Measurements from ENCODE around the gene FKBP5.
"Not testable (repeated sequence)": the region's sequence is repeated elsewhere in the genome, so short reads cannot be mapped to it uniquely, and the experiment has no call there.

Gene FKBP5

DNA sequence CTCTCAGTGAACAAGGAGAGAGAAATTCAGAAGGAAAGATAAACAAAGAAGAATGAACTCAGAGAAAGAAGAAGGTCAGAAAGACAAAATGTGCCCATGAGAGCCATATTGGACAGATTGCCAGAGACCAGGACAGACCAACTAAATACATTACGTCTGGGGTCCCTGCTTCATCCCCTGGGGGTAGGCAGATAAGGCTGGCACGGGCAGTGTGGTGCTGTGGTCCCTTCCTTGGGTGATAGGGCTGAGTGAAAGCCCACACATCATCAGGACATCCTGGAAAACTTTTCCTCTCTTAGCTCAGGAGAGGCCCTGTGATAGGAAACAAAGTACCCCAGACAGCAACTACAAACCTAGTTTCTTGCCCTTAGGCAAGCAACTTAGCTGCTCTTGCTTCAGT is 34.9 kb upstream of the FKBP5 start:
- no peak for DNase-seq

DNA sequence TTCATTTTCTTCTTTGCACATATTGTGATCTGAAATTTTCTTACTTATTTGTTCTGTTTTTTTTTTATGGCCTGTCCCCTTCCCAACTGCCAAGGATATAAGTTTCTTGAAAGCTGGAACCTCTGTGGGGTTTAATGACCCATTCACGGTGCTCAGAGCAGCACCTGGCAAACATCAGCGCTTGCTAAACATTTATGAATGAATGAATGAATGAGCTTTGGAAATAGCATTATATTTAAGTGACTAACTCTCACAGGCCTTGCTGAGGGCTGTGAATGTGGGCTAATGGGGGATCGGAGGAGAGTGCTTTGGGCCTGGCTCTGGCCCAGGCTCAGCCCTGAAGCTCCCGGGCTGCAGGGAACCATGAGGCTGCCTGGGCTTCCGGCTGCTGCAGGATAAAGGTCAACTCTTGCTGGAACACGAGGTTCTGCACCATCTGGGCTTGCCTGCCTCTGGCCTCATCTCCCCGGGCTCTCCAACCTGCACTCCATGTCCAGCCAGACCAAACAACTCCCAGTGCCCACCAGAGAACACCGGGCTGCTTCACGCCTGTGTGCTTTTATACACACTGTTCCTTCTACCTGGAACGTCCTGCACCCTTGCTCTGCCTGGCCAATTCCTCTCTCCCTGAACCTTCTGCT is 33.5 kb upstream of the FKBP5 start:
- DNase-seq, result no peak

DNA sequence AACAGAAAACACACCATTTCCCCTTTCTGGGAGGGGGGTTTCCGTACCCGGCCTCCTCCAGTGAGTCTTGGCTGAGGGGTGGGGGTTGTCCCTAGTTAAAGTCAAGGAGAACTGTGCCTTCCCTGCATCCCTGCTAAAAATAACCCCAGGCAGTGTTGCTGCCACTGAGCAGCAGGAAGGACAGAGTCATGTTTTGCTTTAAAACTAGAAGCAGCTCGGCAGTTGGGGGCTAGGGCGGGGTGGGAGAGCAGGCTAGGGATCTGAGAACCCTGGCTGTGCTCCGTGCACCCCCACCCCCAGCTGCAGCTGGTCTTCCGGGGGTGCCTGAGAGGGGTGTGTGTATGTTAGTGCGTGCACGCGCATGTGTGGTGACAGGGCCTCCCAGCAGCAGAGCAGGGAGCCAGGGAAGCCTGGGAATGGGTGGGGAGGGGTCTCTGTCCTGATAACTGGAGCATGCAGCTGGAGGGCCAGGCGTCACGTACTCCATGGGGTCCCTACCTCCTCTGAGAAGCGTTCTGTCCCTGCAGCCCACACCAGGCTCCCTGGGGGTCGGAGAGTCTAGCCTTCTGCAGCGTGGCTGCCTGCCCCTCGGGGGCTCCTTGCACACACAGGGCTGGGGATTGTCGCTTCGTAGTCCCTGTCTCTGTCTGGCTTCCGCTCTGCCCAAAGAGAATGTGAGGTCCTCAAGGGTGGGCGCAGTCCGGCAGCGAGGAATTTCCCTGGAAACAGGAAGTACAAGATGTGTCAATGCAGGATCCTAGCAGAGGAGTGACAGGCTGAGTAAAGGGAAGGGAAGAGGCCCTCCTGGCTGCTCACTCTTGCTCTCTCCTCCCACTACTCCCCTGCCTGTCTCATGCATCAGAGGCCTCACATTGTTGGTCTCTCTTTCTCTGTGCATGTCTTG is 31.4 kb upstream of the FKBP5 start:
- peak; percentile 82 for DNase-seq

DNA sequence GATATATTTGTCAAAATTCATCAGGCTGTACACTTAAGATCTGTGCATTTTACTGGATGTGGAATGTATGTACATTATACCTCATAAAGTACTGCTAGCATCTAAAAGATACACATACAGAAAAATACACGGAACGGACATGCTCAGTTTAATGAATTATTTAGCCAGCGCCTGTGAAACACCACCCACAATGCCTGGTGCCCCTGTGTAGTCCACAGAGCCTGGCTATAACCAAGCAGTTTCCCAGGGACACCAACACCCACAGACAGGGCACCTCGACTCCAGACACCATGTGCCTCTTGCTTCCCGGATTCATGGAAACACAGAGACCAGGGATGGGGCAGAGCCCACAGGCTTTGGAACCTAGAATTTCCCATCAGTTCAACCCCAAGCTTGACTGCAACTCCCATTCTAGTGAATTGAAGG is 30.7 kb upstream of the FKBP5 start:
- DNase-seq, result no peak

DNA sequence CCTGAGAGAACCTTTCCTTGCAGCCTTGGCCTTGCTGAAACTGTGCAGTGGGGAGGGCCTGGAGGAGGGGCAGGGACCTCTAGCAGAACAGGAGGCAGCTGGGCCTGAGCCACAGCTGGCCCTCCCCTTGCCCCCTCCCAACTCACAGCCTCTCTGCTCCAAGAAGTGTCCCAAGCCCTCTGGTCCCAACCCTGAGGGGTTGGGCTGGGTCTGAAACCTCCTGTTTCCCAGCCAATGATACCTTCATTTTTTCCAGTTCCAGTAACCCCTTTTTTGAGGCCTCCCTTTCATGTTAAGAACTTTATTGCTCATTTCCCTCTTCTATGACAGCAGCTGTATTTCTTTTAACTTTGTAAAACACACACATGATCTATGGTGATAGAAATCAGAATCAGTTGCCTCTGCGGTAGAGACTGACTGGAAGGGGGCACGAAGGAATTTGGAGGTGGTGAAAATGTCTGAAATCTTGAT is 30.2 kb upstream of the FKBP5 start:
- no peak for DNase-seq

DNA sequence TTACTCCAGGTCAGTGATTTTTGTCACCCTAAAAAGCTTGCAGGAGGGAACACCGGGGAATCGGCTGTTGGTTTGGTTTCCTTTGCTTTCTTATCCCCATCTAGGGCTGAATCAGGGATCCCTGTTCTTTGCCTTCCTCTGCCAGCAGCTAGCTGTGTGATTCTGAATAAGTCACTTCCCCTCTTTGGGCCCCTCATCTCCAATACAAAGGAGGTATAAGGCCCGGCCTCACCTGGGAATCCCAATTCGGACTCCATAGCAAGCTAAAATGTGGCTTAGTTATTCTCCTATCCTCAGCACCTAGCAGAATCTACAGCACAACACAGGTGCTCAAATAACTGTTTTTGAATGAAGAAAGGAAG is 29.6 kb upstream of the FKBP5 start:
- DNase-seq, result no peak

DNA sequence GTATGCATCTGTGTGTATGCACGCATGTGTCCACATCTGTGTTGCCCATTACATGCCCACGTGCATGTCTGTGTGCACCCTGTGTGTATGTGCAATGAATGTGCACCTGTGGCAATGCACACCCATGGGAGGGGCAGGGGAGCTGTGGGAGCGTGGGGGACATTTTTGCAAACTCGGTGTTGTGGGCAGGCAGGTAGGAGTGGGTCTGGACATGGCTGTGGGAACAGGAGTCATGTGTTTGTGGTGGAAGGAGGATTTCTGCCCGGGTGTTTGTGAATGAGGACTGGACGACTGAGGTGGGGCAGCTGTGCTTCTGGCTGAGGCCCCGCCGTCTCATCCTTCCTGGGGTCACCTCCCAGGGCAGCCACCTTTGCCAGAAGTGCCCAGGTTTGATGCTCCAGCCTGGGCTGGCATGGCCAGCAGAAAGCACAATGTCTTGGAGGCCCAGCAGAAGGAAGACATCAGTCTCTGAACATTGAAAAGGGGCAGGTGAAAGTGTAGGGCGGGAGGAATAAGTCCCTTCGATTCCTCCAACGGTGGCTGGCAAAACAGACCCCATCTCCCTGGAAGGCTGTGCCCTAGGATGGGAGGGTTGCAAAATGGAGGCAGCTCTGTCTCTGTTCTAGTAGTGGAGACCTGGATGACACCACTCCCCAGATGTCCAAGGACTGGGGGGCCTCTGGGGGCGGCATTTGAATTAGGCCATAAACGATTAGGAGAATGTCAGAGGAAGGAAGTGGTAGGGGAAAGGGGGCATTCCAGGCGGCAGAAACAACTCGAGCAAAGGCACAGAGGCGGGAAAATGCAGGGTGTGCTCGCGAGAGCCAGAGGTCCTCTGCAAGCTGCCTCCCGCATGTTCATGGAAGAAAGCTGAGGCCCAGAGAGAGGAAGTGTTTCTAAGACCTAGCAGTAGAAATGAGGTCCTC is 29.0 kb upstream of the FKBP5 start:
- no peak for DNase-seq

DNA sequence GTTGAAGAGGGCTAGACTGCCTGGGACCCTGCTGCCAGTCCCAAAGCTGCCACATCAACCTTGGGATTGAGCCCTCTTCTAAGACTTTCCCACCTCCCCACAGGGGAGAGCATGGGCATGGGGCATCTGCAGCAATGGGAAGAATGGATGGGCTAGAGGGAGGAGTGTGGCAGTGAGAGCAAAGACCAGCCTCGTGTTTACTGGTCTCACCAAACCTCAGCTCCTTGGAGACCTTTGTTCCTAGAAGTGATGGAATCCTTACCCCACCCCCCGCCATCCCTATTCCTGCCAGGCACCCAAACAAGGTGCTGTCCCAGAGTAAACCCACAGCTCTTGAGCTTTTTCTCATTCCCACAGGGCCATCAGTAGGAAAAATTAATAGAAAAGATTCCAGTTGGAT is 28.1 kb upstream of the FKBP5 start:
- no peak for DNase-seq

DNA sequence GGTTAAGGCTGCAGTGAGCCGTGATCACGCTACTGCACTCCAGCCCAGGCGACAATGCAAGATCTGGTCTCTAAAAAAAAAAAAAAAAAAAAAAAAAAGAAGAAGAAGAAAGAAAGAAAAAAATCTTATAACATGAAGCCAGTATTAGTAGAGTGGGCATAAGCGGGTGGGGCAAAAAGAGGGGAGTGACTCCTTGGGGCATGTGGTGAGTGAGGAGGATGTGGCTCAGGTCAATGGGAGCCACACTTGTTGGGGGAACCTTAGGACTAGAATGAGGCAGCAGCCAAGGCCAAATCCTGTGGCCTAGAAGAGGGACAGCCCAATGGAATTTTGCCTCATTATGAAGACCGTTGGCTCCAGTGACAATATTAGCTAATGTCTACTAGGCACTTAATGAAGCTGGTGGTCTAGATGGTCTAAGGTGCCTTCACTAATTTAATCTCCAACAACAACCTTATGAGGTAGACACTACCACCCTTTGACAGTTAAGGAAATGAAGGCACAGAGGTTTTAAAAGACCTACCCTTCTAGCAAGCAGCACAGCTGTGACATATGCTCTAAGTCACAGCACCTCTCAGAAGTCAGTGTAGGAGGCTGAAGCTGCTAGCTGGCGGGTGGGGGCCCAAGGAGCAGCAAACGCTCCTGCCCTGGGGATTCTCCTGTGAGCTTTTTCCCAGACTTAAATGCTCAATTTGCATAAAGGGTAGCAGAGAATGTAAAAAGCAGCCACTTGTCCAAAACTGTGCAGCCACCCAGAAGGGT is 24.5 kb upstream of the FKBP5 start:
- DNase-seq, result no peak

DNA sequence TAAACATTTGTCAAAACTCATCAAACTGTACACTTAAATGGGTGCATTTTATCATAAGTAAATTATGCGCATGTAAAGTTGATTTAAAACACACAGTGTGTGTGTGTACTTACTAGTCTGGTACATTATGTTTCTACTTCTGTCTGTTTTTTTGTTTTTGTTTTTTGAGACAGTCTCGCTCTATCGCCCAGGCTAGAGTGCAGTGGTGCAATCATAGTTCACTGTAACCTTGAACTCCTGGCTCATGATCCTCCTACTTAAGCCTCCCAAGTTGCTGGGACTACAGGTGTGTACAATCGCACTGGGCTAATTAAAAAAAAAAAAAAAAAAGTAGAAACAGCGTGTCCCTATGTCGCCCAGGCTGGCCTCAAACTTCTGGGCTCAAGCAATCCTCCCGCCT is 23.0 kb upstream of the FKBP5 start:
- DNase-seq, result no peak

DNA sequence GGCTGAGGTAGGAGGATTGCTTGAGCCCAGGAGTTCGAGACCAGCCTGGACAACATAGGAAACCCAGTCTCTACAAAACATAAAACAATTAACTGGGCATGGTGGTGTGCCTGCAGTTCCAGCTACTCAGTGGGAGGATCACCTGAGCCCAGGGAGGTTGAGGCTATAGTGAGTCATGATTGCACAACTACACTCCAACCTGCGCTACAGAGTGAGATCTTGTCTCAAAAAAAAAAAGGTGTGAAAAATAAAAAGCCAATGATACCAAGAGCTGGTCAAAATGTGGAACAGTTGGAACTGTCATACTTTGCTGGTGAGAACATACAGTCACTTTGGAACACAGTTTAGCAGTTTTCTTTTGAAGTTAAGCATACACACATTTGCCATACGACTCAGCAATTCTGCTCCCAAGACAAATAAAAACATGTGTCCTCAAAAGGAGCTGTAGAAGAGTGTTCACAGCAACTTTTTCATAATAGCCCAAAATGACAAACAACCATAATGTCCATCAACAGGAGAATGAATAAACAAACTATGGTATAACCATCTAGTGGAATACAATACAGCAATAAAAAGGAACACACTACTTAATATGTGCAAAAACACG is 21.6 kb upstream of the FKBP5 start:
- DNase-seq, result no peak

DNA sequence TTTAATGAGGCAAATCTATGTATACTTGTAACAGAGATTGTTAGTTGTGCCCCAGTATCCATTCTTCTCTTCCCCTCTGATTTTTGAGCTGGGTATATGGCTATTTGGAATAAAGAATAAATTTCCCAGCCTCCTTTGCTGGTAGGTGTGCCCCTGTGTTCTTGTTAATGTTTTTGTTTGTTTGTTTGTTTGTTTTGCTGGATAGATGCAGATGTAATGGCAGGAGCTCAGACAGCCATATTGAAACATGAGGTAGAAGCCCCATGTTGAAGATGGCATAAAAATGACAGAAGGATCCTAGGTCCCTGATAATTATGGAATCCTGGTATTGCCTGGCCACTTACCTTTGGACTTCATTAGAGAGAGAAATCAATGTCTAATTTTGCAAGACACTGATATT is 19.9 kb upstream of the FKBP5 start:
- no peak for DNase-seq

DNA sequence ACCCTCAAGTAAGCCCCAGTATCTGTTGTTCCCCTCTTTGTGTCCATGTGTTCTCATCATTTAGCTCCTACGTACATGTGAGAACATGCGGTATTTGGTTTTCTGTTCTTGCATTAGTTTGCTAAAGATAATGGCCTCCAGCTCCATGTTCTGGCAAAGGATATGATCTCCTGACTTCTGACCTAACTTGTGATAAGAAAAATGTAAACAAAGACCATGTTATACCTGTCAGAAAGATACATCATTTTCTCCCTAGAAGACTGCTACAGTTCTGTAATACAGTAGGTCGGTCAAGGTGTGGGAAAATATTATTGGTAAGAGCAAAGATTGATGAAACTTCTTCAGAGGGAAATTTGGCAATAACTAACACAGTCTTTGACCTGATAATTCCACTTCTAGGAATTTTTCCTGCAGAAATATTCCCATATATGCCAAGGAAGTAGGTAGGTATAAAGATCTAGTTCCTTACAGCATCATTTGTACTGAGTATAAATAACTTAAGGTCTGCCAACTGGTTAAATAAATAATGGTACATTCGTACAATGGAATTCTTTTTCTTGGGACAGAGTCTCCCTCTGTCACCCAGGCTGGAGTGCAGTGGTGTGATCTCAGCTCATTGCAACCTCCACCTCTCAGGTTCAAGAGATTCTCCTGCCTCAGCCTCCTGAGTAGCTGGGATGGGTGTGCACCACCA is 19.1 kb upstream of the FKBP5 start:
- no peak for DNase-seq

DNA sequence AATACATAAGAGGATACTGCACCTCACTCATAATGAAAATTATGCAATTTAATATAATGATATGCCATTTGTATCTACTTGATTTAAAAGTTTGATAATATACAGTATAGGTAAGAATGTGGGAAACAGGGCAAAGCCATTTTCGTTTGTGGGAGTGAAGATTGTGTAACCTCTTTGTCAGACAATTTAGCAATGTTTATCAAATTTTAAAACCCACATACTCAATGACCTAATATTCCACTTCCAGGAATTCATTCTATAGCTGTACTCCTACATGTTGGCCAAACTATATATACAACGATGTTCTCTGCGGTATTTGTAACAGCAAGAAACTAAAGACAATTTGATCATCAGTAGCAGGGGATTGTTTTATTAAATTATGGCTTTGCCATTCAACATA is 17.8 kb upstream of the FKBP5 start:
- no peak for DNase-seq

DNA sequence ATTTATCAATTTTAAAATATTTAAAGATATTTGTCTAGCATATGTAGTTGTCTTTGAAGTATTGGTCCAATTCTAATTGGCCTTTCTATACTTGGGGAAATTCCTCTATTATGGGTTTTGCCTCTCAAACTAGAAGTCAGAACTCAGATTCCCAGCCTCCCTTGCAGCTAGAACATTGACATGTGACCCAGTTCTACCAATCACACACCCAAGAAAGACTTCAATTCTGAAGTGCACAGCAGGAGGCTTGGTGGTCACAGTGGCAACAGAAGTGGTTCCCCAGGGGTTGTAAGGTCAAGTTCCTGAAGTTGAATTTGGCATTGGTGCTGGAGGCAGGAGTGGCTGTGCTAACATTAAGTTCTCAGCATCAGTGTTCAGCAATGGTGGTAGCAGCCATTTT is 14.8 kb upstream of the FKBP5 start:
- no peak for DNase-seq

DNA sequence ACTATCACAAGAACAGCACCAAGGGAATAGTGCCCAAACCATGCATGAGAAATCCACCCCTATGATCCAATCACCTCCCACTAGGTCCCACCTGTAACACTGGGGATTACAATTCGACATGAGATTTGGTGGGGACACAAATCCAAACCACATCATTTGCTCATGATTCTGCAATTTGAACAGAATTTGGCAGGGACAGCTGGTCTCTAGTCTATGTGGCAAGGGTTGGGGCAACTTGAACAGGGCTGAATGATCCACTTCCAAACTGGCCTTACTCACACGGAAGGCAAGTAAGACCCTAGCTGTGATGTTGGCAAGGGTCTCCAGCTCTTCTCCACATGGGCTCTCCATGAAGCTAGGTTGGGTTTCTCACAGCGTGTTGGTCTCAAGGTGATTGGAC is 10.1 kb upstream of the FKBP5 start:
- DNase-seq, result no peak

DNA sequence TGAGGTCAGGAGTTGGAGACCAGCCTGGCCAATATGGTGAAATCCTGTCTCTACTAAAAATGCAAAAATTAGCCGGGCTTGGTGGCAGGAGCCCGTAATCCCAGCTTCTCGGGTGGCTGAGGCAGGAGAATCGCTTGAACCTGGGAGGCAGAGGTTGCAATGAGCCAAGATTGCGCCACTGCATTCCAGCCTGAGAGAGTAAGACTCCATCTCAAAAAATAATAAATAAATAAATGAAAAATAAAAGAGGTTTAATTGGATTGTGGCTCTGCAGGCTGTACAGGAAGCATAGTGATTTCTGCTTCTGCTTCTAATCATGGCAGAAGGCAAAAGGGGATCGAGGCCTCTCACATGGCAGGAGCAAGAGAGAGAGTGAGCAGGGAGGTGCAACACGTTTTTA is 9.7 kb upstream of the FKBP5 start:
- not testable (repeated sequence) for DNase-seq

DNA sequence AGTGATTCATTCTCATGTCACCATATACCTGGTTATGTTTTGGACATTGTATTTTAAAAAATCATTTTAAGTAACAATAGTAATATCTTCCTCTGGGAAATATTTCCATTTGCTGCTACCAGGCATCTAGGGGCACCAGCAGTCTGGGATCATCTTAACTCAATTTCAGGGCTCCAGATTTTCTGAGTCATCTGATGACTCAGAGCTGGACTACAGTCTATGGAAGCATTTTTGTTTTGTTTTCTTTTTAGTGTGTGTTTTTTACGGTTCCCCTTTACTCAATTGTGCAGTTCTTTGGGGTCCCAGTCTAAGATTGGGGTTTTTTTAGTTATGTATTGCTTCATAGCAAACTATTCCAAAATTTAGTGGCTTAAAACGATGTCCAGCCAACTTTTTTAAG is 5.7 kb upstream of the FKBP5 start:
- DNase-seq, result no peak

DNA sequence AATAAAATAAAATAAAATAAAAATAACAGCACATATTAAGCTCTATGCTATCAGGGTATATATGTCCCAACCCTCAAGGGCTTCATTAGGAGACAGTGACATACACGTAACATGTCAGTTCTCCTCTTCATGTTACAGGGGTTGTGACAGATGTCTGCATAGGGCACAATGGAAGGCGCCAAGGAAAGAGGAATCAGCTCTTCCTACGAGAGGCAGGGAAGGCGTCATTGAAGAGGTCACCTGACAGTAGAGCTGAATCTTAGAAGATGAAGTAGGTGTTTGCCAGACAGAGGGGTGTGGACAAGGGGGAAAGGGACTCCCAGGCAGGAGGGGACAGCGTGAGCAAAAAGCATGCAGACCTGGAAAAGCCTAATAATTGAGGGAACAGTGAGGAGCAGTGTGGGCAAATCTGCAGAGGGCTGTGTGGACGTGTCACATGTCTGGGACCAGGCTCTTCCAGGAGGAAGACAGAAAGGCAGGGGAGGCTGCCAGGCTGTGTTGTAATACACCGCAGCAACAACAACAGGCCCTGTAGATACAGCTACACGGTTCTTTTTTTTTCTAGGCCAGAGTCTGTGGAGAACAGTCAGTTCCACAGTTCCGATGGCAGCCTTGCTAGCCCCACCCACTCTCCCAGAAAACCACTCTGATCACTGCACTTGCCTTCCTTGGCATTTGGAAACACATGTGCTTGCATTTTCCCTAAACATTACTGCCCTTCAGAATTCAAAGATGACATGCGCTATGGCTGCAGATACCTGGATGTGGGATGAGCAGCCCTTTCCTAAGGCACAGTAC is 2.5 kb upstream of the FKBP5 start:
- DNase-seq, result no peak

DNA sequence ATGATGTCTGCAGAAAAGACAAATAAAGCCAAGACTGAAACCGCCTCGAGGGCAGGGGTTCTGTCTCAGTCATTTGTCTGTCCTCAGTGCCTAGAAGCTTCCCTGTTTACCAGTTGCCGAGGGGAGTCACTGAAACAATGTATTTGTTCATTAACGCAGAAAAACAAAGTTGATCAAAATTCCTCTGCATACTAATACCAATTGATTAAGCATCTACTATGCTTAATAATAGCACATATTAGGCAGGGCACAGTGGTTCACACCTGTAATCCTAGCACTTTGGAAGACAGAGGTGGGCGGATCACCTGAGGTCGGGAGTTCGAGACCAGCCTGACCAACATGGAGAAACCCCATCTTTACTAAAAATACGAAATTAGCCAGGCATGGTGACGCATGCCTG is 1.8 kb upstream of the FKBP5 start:
- no peak for DNase-seq

DNA sequence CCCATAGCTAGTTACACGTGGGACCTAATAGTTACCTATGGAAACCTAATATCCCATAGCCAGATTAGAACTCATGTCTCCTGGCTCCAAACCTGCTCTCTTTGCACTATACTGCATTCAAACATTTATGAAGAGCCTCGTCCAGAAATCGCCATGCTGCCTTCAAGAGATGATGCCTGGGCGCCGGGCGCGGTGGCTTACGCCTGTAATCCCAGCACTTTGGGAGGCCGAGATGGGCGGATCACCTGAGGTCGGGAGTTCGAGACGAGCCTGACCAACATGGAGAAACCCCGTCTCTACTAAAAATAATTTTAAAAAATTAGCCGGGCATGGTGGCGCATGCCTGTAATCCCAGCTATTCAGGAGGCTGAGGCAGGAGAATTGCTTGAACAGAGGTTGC is 1.3 kb upstream of the FKBP5 start:
- DNase-seq, result not testable (repeated sequence)

Measured in islet precursor cell (in vitro differentiated cells).